ENCODE measurements around the gene SFXN5. TPM values are rescaled to one million over a fixed set of nuclear protein-coding genes. Genes with fewer than 3 reads are reported as not detected.

Gene SFXN5
- total RNA-seq, 1 donor from 2014 or later: 14.9 TPM

DNA sequence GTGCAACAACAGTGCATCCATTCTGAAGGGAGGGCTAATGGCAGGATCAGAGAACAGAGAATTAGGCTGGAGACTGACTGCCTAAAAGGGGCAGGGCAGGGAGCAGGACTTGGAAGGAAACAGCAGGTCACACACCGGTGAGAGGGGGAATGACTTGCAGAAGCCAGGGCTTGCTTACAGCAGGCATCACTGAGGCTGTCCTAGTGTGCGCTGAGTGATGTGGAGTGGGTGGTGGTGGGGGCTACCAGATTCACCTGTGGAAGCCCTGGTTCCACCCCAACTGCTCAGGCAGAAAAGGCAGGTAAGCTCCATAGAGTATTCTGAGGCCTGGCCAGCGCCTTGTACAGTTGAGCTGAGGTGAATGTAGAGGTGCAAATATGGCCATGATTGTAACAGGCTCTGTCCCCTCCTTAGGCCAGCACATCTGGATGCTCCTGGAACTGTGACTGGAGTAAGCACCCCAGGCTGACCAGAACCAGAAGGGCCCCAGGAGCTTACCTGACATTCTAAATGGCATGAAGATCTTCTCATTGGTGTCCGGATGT, 49.4 kb downstream of the SFXN5 start:
- Mint-ChIP-seq H3K27ac (ENCODE audit: unreplicated experiment) (no peak overlapping the region), H3K4me3 (ENCODE audit: unreplicated experiment) (no peak overlapping the region), H3K4me1 (ENCODE audit: low read depth, unreplicated experiment) (peaks cover 13% of the 10 kb centered on the region), H3K27me3 (ENCODE audit: low read depth, unreplicated experiment) (no peaks in the 10 kb centered on the region), H3K36me3 (ENCODE audit: low read depth, unreplicated experiment) (no peaks in the 10 kb centered on the region), H3K9me3 (ENCODE audit: unreplicated experiment) (no peaks in the 10 kb centered on the region)
- Histone ChIP-seq H3K9me3 (ENCODE audit: insufficient read depth, low read depth, low read length) (no peaks in the 10 kb centered on the region), H3K4me2 (ENCODE audit: low read length) (no peak overlapping the region), H3K9ac (ENCODE audit: low read length) (no peak overlapping the region), H4K20me1 (ENCODE audit: insufficient read depth, low read length) (peaks cover 25% of the 10 kb centered on the region), H3K4me3 (ENCODE audit: insufficient read depth, low read depth, low read length) (no peak overlapping the region), H3K27me3 (ENCODE audit: insufficient read depth, low read length) (no peaks in the 10 kb centered on the region), H2AFZ (ENCODE audit: low read depth, low read length) (no peak overlapping the region), H3K79me2 (ENCODE audit: insufficient read depth, low read length) (no peaks in the 10 kb centered on the region), H3K27ac (ENCODE audit: low read depth, low read length) (no peak overlapping the region), H3K4me1 (ENCODE audit: insufficient read depth, low read length) (peaks cover 23% of the 10 kb centered on the region), H3K36me3 (ENCODE audit: insufficient read depth, low read length) (peaks cover 2% of the 10 kb centered on the region)
- FAIRE-seq: no peak
- DNase-seq (ENCODE audit: low read depth): no peak
- TF ChIP-seq, protein P1, sequence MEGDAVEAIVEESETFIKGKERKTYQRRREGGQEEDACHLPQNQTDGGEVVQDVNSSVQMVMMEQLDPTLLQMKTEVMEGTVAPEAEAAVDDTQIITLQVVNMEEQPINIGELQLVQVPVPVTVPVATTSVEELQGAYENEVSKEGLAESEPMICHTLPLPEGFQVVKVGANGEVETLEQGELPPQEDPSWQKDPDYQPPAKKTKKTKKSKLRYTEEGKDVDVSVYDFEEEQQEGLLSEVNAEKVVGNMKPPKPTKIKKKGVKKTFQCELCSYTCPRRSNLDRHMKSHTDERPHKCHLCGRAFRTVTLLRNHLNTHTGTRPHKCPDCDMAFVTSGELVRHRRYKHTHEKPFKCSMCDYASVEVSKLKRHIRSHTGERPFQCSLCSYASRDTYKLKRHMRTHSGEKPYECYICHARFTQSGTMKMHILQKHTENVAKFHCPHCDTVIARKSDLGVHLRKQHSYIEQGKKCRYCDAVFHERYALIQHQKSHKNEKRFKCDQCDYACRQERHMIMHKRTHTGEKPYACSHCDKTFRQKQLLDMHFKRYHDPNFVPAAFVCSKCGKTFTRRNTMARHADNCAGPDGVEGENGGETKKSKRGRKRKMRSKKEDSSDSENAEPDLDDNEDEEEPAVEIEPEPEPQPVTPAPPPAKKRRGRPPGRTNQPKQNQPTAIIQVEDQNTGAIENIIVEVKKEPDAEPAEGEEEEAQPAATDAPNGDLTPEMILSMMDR (IDR thresholded peaks at IDR 0.05; ENCODE audit: insufficient read depth, low read depth, low read length): no peak
- no peak for TF ChIP-seq EZH2 (IDR thresholded peaks at IDR 0.05; ENCODE audit: insufficient read depth, low read length)

- no peak overlapping the region for H3K9ac ChIP-seq (ENCODE audit: low read length)
- H3K36me3 ChIP-seq (ENCODE audit: insufficient read depth, low read length): peaks cover 2% of the 10 kb centered on the region
- no peaks in the 10 kb centered on the region for H3K27me3 ChIP-seq (ENCODE audit: insufficient read depth, low read length)
- DNase-seq (ENCODE audit: low read depth) (no peak), FAIRE-seq (no peak)
- H2AFZ ChIP-seq (ENCODE audit: low read depth, low read length): no peak overlapping the region
- H3K27ac ChIP-seq (ENCODE audit: low read depth, low read length): no peak overlapping the region
- Mint-ChIP-seq H3K9me3 (ENCODE audit: unreplicated experiment) (no peaks in the 10 kb centered on the region), H3K4me3 (ENCODE audit: unreplicated experiment) (no peak overlapping the region), H3K36me3 (ENCODE audit: low read depth, unreplicated experiment) (no peaks in the 10 kb centered on the region), H3K27ac (ENCODE audit: unreplicated experiment) (peak overlapping the region; percentile 43), H3K4me1 (ENCODE audit: low read depth, unreplicated experiment) (peaks cover 13% of the 10 kb centered on the region), H3K27me3 (ENCODE audit: low read depth, unreplicated experiment) (no peaks in the 10 kb centered on the region)
- peaks cover 25% of the 10 kb centered on the region for H4K20me1 ChIP-seq (ENCODE audit: insufficient read depth, low read length)
- peaks cover 23% of the 10 kb centered on the region for H3K4me1 ChIP-seq (ENCODE audit: insufficient read depth, low read length)
- H3K79me2 ChIP-seq (ENCODE audit: insufficient read depth, low read length): no peaks in the 10 kb centered on the region
- H3K9me3 ChIP-seq (ENCODE audit: insufficient read depth, low read depth, low read length): no peaks in the 10 kb centered on the region
- no peak overlapping the region for H3K4me3 ChIP-seq (ENCODE audit: insufficient read depth, low read depth, low read length)
- no peak for TF ChIP-seq EZH2 (IDR thresholded peaks at IDR 0.05; ENCODE audit: insufficient read depth, low read length)
- TF ChIP-seq, protein P1 (IDR thresholded peaks at IDR 0.05; ENCODE audit: insufficient read depth, low read depth, low read length): no peak
- H3K4me2 ChIP-seq (ENCODE audit: low read length): peak overlapping the region; percentile 8
Observed at GRCh38 chr2:73021371-73022010, 50.0 kb downstream of the SFXN5 start.
